HG03571 (cell line): ENCODE data around the gene APH1A.
"Not testable (repeated sequence)": the region's sequence is repeated elsewhere in the genome, so short reads cannot be mapped to it uniquely, and the experiment has no call there.

Experiments
- ATAC-seq: cut with Tn5 transposase; IDR thresholded peaks from one replicate; pipeline ENCODE4 v1.9.1; 2021; ENCODE audit not compliant: unreplicated experiment

Gene APH1A

DNA sequence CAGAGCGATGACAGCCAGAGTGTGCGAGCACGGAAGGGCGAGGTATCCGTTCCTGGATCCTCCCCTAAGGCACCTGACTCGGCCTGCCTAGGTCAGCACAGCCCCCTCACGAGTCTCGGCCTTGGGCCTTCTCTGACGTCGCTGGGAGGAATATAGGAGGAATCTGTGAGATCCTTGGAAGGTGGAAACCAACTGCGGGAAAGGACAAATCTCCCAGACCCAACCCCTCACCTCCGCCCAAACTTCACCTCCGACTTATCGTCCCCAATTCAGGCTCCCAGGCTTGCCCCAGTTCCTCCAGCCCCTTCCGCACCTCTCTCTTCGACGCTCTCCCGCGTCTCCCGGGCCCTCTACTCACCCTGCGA, 494 bp downstream of the APH1A start:
- no peak for ATAC-seq

DNA sequence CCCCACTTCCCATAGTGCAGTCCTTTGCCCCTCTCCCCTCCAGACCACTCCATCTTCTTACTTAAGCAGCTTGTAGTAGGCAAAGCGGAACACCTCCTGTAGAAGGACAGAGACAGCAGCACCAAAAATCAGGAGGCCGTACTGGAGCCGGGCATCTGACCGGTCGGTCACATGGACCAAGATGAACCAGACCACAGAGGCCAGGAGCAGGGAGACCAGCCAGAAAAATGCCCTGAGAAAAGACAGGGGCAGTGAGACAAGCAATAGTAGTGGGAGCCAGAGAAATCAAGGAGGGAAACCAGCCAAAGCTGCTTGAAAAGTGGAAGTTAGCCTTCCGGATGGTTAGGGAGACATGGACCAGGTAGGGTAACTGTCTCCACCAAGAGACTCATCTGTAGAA, 920 bp downstream of the APH1A start:
- ATAC-seq: no peak

DNA sequence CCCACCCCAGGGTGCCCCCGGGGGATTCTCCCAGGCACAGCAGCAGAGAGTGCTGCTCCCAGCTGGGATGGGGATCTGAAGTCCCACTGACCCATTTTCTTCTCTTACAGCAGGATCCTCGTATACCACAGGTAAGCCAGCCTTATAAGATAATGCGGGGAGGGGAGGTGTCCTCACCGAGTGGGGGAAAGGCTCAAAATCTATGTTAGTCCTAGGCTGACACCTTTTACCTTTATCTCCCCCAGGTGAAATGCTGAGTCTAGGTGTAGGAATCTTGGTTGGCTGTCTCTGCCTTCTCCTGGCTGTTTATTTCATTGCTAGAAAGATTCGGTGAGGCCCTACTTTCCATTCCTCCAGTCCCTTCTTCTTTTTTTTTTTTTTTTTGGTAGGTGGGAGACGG, 5.3 kb downstream of the APH1A start:
- ATAC-seq: no peak

DNA sequence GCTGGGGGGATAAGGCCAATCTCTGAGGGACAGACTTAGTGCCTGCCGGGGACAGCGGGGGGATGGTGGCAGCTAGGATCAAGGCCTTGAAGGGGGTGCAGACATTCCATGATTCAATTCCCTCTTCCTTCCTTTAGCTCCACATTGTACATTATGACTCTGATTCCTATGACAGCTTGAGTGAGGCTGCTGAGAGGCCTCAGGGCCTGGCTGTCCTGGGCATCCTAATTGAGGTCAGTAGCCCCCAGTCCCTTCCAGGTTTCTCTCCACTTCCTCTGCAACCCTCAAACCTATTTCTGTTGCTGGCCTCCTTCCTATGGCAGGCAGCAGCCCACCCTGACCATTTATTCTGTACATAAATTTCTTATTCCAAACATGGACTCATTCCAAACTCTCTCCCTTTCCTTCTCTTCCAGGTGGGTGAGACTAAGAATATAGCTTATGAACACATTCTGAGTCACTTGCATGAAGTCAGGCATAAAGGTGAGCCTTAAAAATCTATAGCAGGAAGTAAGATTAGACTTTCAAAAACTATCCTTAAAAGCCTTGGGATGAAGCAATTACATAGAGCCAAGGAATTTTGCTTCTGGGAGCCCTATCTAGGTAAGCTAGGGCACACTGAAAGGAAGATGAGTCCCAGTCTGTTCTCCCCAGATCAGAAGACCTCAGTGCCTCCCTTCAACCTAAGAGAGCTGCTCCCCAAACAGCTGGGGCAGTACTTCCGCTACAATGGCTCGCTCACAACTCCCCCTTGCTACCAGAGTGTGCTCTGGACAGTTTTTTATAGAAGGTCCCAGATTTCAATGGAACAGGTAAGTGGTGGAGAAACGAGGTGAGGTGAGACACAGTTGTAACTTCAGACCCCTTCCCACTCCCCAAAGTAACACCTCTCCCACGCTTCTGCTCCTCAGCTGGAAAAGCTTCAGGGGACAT, 6.2 kb downstream of the APH1A start:
- ATAC-seq: no peak

DNA sequence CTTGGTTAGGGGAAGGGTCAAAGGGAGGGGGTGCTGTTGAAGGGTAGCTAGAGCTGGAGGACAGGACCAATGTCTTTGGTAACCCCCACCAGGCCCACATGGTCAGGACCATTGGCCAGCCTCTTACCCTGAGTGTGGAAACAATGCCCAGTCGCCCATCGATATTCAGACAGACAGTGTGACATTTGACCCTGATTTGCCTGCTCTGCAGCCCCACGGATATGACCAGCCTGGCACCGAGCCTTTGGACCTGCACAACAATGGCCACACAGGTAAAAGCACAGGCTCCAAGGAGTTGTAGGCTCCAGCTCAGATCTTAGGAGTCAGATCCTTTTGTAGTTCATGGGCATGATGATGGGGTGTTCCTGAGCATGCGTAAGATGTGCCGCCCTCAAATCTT, 7.4 kb downstream of the APH1A start:
- no peak for ATAC-seq

DNA sequence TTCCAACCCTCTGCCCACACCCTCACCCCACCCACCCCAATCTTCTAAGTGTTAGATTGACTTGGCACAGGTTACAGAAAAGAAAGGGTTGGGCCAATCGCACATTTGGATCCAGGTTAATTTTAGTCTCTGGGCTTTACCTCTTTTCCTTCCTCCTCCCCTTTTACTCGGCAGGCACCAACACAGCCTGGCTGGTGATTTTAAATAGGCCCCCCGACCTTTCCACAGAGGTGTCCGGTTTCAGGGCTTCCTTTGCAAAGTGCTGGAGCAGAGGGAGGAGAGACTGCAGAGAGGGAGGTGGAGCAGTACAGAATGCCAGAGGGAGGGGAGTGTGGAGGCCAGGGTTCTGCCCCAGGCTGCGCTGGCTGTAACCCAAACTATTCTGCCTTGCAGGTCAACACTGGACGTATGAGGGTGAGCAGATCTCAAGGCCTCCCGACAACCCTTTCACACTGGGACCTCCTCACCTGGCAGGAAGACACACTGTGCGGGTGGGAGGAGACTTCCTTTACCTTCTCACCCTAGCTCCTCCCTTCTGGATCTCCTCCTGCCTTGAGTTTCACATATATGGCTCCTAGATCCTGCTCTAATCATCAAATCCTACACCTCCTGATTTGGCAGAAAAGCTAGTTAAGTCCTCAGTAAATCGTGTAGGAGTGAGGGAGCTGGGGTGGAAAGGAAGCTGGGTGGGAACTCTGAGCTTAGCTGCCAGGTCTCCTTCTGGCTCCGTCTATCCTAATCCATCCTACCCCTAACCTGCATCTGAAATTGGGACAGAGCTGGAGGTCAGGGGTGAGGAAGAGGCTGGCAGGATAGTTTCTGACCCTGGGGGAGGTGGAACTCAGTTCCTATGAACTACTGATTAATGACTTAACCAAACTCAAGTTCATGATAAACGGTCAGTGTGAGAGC, 8.8 kb downstream of the APH1A start:
- ATAC-seq: no peak

DNA sequence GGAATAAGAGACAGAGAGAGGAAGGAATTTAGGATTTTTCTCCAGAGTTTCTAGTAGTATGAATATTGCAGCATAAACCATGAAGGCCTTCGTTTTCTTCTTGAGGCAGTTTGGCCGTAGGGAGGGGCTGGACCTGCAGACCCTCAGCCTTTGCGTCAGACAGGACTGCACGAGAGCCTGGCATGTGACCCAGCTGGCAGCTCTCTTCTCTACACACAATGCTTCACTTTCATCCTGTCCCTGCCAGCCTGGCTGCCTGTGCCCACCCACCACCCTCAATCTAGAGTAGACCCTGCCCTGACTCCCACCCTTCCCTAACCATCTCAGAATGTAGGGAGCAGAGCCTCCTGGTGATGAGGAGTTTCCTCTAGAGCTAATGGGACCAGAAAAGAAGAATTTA, 9.6 kb downstream of the APH1A start:
- ATAC-seq: no peak

DNA sequence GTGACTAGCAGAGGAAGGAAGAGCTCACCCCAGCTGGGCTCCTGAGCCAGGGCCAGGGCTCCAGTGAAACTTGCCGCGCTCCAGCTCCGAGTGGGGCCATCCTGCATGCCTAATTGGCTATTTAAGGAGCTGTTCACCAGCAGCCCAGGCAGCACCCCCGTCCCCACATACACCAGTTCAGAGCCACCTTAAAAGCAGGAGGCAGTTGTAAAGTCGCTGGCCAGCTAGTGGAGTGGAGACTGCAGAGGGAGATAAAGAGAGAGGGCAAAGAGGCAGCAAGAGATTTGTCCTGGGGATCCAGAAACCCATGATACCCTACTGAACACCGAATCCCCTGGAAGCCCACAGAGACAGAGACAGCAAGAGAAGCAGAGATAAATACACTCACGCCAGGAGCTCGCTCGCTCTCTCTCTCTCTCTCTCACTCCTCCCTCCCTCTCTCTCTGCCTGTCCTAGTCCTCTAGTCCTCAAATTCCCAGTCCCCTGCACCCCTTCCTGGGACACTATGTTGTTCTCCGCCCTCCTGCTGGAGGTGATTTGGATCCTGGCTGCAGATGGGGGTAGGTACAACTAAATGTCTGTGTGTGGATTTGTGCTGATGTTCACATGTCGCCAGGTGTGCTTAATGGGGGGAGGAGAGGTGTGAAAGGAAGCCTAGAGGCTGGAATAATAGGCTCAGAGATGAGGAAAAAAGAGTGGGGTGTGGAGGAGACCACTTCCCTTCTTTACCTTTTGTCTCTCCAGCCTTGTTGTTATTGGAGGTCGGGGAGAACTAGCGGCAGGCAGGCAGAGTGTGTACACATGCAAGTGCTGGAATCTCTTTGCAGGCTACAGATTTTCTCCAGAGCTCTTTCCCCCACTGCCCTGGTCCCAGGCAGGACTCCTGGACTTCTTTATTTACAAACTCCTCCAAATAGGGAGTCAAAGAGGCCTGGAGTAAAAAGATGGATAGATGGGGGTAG, 10.9 kb downstream of the APH1A start, which contains the start of gene CA14:
Gene CA14, plus strand, starts transcription at position 151 of the 962 bp plus-strand sequence. Its CDS starts 355 bp downstream, at position 506.
- no peak for ATAC-seq

DNA sequence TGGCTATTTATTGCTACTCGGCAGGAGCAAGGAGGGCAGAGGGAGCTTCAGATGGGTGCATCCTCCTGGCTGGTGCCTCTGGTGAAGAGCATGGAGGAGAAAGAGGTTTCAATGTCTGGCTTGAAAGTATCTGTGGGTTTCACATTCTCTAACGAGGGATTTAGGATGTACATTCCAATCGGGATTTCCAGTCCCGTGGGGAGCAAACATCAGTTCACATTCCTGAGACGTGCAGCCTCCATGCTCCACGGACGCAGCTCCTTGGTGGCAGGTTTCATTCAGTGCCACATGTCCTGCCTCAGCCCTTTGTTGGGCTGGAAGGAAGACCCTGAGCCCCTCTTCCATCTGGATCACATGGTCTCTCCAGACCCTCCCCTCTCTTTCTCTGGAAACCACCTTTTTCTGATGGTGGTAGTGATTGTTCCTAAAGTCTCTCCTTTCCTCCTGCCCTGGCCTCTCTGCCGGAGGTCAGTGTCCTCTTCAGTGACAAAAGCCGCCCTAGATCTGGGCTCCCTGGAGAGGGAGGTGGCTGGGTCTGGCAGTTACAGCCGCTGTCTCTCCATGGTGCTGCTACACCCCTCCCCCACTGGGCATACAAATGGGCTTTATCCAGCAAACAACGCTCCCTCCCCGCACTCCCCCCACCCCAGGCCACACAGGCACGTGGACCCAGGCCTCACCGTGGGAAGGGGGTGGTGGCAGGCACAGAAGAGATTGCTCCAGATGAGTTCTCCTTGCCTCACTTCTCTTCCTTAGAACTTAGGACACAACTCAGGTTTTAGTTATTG, 12.1 kb downstream of the APH1A start:
- no peak for ATAC-seq

DNA sequence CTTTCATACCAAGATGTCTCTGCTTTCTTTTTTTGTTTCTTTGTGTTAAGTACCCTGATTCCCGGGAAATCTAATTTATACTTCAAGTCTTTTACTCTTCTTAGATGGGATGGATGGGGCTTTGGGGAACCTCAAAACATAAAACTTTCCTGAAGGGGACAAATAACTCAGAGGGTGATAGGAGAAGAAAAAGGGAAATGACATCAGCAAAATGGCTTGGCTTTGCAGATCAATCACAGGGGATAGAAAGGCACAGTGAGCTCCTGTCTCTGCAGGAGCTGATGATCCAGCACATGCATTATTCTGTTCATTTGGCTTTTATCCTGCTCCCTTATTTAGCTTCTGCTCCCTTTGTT, 12.6 kb downstream of the APH1A start:
- no peak for ATAC-seq

DNA sequence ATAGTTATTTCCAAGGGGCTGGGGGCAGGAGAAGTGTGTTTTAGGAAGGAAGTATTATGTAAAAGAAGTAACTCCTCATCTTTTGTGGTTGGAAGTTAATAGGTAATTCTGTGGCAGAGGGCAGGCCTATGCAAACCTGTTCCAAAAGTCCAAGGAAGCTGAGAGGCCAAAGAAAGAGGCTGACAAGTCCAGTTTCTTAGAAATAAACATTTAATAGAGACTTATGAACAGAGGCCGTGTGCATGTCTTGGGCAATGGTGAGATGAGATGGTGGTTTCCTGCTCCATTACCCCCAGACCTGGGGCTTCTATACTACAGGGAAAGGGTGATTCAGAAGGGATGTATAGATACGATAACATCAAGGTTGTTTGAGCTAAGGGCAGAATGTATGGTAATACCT, 18.9 kb downstream of the APH1A start:
- no peak for ATAC-seq

DNA sequence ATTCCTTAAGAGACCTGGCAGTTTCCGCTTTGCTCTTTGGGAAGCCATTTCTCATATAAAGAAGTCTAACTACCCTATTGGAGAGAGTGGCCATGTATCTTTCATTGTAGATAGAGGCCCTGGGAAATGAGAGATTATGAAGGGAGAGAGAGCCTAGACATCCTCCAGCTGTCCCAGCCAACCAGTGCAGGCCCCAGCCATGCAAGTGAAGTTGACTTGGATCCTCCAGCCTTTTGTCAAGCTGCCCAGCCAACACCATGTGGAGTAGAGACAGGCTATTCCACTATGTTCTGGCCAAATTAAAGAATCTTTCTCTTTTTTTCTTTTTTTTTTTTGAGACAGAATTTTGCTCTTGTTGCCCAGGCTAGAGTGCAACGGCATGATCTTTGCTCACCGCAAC, 25.8 kb downstream of the APH1A start:
- ATAC-seq: no peak

DNA sequence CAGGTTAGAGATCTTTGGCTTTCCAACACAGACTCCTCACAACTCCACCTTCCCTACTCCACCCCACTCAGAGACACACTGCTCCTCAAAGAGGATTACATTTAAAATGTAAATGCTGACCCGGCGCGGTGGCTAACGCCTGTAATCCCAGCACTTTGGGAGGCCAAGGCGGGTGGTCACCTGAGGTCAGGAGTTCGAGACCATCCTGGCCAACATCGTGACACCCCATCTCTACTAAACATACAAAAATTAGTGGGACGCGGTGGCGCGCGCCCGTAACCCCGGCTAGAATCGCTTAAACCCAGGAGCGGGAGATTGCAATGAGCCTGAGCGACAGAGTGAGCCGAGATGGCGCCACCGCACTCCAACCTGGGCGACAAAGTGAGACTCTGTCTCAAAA, 31.1 kb downstream of the APH1A start:
- no peak for ATAC-seq

DNA sequence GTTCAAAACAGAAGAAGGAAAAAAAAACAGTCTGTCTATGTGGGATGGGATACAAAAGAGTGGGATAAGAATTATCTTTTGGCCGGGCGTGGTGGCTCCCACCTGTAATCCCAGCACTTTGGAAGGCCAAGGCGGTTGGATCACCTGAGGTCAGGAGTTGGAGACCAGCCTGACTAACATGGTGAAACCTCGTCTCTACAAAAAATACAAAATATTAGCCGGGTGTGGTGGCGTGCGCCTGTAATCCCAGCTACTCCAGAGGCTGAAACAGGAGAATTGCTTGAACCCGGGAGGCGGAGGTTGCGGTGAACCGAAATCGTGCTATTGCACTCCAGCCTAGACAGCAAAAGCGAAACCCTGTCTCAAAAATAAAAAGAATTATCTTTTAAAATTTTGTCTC, 31.6 kb downstream of the APH1A start:
- not testable (repeated sequence) for ATAC-seq

DNA sequence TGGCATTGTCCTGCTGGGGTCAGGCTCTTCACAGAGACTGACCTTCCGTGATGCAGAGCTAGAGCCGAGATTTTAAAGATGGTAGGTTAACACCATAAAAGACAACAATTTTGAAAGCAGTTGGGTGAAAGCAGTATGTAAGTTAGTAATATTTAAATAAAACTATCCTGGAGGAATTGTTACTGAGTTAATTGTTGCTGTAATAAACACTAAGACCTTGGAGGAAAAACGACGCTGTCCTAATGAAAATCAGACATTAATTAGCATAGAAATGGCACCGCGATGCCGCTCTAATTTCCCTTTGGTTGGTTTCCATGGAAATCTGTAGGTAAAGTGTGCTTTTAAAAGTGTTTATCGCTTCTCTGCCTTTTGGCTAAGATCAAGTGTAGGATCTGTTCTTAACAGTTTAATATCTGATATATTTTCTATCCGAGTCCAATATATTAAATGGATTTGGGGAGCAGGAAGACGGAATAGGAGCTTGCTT, 32.2 kb downstream of the APH1A start:
- ATAC-seq: no peak

DNA sequence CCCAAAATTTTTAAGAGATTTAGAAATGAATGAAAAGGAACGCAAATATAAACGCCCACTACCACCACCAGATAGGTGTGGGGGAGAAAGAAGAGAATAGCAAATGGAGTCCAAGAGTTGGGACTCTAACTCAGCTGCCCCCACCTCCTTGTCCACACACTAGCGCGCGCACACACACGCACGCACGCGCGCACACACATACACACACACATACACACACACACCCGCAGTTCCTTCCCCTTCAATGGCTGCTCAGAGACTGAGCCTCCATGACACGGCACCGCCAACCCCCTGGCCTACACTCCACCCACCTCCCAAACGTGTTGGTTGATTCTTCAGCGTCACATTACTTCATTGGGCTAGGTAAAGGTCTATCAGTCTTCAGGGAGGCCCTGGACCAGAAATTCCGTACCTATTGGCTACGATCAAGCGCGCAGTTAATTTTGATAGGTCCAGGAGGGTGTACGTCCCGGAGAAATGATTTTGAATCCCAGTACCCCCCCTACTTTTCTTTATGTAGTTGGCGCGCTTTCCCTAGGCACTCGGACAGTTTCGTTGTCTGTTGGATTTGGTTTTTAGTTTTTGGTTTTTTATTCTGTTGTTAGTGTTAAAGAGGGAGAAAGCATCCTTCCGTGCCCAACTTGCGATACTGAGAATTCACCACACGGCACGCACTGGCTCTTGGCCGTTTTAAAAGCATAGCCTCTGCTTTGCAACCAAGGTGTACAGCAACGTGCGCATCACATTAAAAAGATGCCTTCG, 32.8 kb downstream of the APH1A start, which contains the start of gene ANP32E:
Gene ANP32E, minus strand, starts transcription at position 261 of the 762 bp plus-strand sequence. CDS start 326 bp downstream, outside the sequence.
- peak; percentile 84 for ATAC-seq

DNA sequence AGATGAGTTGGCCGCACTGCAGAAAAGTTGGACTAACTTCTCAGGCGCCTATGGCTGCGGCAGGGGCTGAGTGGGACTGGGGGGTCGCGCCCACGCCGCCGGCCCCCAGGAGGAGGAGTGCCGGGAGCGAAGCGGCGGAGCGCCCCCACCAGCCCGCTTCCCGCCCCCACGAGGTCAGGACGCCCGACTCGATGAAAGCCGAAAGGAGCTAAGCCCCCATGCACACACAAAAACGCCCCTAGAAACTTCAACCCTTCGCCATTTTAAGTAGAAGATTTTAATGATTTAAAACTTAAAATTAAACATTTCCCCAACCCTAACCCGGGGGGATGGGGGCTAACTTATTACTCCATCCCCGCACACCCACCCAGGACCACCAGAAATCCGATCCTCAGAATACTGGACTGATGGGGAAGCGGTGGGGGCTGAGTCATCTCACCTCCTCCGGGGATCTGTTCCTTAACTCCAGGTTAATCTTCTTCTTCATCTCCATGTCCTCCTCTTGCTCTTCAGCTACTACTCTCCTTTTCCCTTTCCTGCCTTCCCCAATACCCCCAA, 33.4 kb downstream of the APH1A start:
- ATAC-seq: no peak

DNA sequence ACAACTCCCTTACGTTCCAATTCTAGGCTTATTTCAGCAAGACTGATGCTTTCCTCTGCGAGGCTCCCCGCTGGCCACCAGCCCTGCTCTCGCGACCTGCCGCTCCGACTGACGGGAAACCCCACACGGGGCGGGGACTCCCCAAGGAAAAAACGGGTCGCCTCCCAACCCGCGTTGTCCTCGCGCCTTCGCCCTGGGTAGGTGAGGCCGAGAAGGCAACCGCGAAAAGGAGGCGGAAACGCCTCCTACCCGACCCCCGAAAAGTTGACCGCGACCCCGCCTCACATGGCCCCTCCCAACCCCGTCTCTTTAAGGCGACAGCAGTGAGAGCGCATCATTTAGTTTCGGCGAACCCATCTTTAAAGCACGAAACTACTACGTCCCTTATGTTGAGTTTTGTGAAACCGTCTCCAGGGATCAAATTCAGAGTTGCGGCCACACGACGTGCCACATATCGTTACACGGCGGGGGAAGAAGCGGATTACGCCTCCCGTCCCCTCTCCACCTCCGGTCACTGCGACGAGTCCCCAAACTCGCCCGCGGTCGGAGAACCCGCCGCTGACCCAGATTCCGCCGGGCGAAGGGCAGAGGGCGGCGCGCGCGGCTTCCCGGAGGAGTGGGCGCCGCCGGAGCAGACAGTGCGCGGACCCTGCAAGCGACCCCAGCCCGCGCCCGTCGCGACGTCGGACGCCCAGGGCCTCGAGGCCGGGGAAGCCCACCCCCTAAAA, 34.1 kb downstream of the APH1A start:
- peak; percentile 35 for ATAC-seq
